GM19372 (cell line): ENCODE results near the gene FBXO28.
A peak's percentile ranks its signal among the peaks of the same experiment; 100 is the strongest.

Source experiments
- ATAC-seq: cut with Tn5 transposase; IDR thresholded peaks from one replicate; pipeline ENCODE4 v1.9.1; 2021; ENCODE audit warnings: mild to moderate bottlenecking, low read depth, moderate library complexity; ENCODE audit not compliant: unreplicated experiment

FBXO28 gene

GRCh38 chr1:224149709-224150108 lies 35.8 kb downstream of the FBXO28 start:
- ATAC-seq = no peak

- no peak for ATAC-seq
These were observed 37.2 kb downstream of the FBXO28 start for GRCh38 chr1:224151117-224151516.

GRCh38 chr1:224157316-224157715 lies 43.4 kb downstream of the FBXO28 start:
- no peak for ATAC-seq

GRCh38 chr1:224159541-224159940 lies 45.6 kb downstream of the FBXO28 start:
- no peak for ATAC-seq

- ATAC-seq = no peak
These were observed 46.3 kb downstream of the FBXO28 start for GRCh38 chr1:224160171-224160682.

- no peak for ATAC-seq
These were observed 48.9 kb downstream of the FBXO28 start for GRCh38 chr1:224162768-224163167.

GRCh38 chr1:224163311-224163710 lies 49.4 kb downstream of the FBXO28 start:
- ATAC-seq = no peak

GRCh38 chr1:224168859-224169380 lies 55.0 kb downstream of the FBXO28 start:
- ATAC-seq = peak; percentile 89

GRCh38 chr1:224169718-224170270 lies 55.9 kb downstream of the FBXO28 start:
- ATAC-seq = no peak

GRCh38 chr1:224170343-224170742 lies 56.4 kb downstream of the FBXO28 start:
- no peak for ATAC-seq

- no peak for ATAC-seq
These were observed 57.0 kb downstream of the FBXO28 start for GRCh38 chr1:224170748-224171478.

GRCh38 chr1:224172229-224172628 lies 58.3 kb downstream of the FBXO28 start:
- no peak for ATAC-seq

- no peak for ATAC-seq
These were observed 59.6 kb downstream of the FBXO28 start for GRCh38 chr1:224173523-224173922.

GRCh38 chr1:224175617-224176016 lies 61.7 kb downstream of the FBXO28 start:
- no peak for ATAC-seq

GRCh38 chr1:224177356-224177999 lies 63.6 kb downstream of the FBXO28 start:
- no peak for ATAC-seq

GRCh38 chr1:224178894-224179293 lies 65.0 kb downstream of the FBXO28 start:
- no peak for ATAC-seq

- no peak for ATAC-seq
These were observed 67.0 kb downstream of the FBXO28 start for GRCh38 chr1:224180783-224181452.

GRCh38 chr1:224181453-224181810 lies 67.5 kb downstream of the FBXO28 start:
- ATAC-seq = no peak

- peak; percentile 39 for ATAC-seq
These were observed 68.3 kb downstream of the FBXO28 start for GRCh38 chr1:224182057-224182865.
